ENCODE measurements around the gene PIK3IP1.
"Not testable (repeated sequence)": the region's sequence is repeated elsewhere in the genome, so short reads cannot be mapped to it uniquely, and the experiment has no call there.

Gene PIK3IP1

DNA sequence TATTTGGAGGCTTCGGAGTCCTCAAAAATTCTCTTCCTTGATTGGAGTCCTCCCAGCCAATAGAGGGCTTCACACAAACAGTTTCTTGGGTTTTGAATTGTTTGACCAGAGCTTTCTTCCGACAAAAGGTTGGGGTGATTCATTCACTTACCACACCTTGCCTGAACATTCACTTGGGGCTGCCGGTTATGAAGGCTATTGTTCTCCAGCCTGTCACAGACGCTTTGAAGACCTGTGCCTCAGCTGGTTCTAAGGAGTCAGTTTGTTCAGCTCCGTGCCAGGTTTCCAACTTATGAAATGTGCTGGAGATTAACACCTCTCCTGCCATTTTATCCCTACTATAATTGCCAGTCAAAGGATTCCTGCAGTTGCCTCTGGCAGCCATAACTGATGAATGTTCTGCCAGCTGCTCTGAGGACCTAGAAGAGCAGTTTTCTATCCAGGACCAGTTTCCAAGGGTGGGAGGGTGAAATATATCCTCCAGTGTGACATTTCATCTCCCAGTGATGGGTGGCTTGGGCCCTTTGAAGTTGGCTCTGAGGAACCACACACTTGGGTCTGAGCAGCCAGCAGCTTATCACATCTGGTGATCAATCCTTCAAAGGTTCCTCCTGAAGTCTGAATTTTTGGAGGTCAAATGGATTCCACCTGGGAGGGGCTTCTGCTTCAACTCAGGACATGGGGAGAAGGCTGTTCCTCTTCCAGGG is 48.8 kb downstream of the PIK3IP1 start:
- no peak overlapping the region for H3K4me3 ChIP-seq (ENCODE audit: low read length)

GRCh38 chr22:31241936-31242335 is 50.4 kb downstream of the PIK3IP1 start:
- no peak for TF ChIP-seq ZNF274 (IDR thresholded peaks at IDR 0.05; ENCODE audit: low read depth, low read length)
- H3K4me3 ChIP-seq (ENCODE audit: low read length) = no peak overlapping the region

More for the DNA sequence above, 48.8 kb downstream of the PIK3IP1 start:
- TF ChIP-seq ZNF274 (IDR thresholded peaks at IDR 0.05; ENCODE audit: low read depth, low read length) = no peak

- no peak for TF ChIP-seq ZNF274 (IDR thresholded peaks at IDR 0.05; ENCODE audit: low read depth, low read length)
- H3K4me3 ChIP-seq (ENCODE audit: low read length) = no peak overlapping the region
Measured at GRCh38 chr22:31241200-31241599, 51.1 kb downstream of the PIK3IP1 start.

- no peak for TF ChIP-seq ZNF274 (IDR thresholded peaks at IDR 0.05; ENCODE audit: low read depth, low read length)
- H3K4me3 ChIP-seq (ENCODE audit: low read length) = no peak overlapping the region
Measured at GRCh38 chr22:31239771-31240370, 52.4 kb downstream of the PIK3IP1 start.

DNA sequence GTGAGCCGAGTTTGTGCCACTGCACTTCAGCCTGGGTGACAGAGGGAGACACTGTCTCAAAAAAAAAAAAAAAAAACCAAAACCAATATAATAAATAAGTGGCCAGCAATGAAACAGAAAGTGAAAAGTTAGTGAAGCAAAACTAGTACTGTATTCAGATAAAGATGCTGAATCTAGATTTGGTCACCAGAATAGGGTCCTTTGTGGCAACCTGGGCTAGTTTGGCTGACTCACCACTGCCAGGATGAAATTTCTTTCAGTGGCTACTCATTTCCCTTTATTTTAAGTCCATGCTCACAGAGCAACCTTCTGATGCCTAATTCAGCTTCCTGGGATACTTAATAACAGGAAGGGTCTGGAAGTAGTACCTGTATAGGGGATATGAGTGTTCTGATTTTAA is 54.2 kb downstream of the PIK3IP1 start:
- H3K4me3 ChIP-seq (ENCODE audit: low read length) = no peak overlapping the region
- TF ChIP-seq ZNF274 (IDR thresholded peaks at IDR 0.05; ENCODE audit: low read depth, low read length) = no peak

- H3K4me3 ChIP-seq (ENCODE audit: low read length) = not testable (repeated sequence)
Measured at GRCh38 chr22:31236044-31236443, 56.2 kb downstream of the PIK3IP1 start.

GRCh38 chr22:31235081-31235480 is 57.2 kb downstream of the PIK3IP1 start:
- no peak for TF ChIP-seq ZNF274 (IDR thresholded peaks at IDR 0.05; ENCODE audit: low read depth, low read length)

DNA sequence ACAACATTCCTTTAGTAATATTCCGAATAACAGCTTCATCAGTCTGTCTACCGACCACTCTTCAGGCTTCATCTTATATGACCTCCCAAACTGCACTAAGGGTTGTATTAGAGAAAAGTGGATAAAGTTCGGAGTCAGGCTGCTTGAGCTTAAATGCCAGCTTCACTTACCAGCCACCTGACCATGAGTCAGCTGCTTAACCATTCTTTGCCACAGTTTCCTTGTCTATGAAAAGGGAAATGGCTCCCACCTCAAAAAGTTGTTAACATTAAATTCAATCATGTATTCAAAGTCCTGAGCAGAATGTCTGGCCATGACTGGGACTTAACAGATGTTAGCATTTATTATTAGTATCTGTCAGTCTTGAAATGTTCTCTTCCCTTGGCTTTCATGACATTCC is 59.3 kb downstream of the PIK3IP1 start:
- TF ChIP-seq ZNF274 (IDR thresholded peaks at IDR 0.05; ENCODE audit: low read depth, low read length) = no peak
- H3K4me3 ChIP-seq (ENCODE audit: low read length) = no peak overlapping the region

More at GRCh38 chr22:31235081-31235480, 57.2 kb downstream of the PIK3IP1 start:
- H3K4me3 ChIP-seq (ENCODE audit: low read length) = no peak overlapping the region
